ENCODE results near the gene GABRP.

Gene GABRP, protein sequence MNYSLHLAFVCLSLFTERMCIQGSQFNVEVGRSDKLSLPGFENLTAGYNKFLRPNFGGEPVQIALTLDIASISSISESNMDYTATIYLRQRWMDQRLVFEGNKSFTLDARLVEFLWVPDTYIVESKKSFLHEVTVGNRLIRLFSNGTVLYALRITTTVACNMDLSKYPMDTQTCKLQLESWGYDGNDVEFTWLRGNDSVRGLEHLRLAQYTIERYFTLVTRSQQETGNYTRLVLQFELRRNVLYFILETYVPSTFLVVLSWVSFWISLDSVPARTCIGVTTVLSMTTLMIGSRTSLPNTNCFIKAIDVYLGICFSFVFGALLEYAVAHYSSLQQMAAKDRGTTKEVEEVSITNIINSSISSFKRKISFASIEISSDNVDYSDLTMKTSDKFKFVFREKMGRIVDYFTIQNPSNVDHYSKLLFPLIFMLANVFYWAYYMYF

DNA sequence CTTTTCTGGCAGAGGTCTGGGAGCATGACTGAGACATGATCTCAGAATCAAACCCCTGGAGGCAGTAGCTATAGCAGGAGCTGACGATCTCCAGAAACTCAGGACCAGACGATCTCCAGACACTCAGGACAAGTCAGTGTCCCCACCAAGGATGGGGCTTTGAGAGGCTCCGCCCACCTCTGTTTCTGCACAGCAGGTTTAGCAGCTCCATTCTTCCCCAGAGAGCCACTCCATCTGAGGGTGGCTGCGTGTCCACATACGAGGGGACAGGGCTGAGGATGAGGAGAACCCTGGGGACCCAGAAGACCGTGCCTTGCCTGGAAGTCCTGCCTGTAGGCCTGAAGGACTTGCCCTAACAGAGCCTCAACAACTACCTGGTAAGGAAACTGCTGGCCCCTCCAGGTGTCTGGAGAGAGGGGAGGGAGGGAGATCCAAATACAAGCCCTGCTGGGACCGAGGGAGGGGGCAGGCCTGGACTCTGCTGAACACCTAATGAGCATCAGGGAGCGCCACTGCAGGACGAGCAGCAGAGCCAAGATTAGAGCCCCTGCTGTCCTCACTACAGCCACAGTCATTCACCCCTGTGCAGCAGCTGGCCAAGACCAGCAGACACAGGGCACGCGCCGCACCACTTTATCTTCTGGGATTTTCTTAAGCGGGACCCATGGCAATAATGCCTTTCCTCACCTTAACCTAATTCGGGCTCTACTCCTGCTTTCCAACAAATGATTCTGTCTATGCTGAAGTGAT, at the start of gene GABRP:
Gene GABRP (plus strand): TSS at position 228 of the 750 bp plus-strand sequence. CDS start 4,891 bp downstream, outside the sequence.
- Histone ChIP-seq H3K4me1 (ENCODE audit: control insufficient read depth, insufficient read depth, low read length) (peaks cover 7% of the 10 kb centered on the region), H3K36me3 (ENCODE audit: control insufficient read depth in 2 of 2, insufficient read depth in 1 of 2, low read length in 2 of 2) (no peaks in the 10 kb centered on the region), H3K27ac (ENCODE audit: extremely low read depth, low read depth, low read length) (no peak within 1 kb of the TSS), H3K9me3 (ENCODE audit: control insufficient read depth, insufficient read depth, low read depth, low read length) (no peaks in the 10 kb centered on the region), H3K4me3 (ENCODE audit: low read depth, low read length) (no peak within 1 kb of the TSS)
- TF ChIP-seq ZIC2 (tag by site-specific recombination; IDR thresholded peaks at IDR 0.05) = peak; percentile 27
- TF ChIP-seq ZBTB8A (tag by site-specific recombination; IDR thresholded peaks at IDR 0.05) = no peak
- CTCF ChIA-PET = interaction anchor here (0.7 to 4.8 kb wide), 3 partner anchors 9 to 364 kb away, joined by 3 to 30 read pairs (median 5); no protein-coding TSS in a partner anchor
- POLR2A ChIA-PET = no interaction called here

DNA sequence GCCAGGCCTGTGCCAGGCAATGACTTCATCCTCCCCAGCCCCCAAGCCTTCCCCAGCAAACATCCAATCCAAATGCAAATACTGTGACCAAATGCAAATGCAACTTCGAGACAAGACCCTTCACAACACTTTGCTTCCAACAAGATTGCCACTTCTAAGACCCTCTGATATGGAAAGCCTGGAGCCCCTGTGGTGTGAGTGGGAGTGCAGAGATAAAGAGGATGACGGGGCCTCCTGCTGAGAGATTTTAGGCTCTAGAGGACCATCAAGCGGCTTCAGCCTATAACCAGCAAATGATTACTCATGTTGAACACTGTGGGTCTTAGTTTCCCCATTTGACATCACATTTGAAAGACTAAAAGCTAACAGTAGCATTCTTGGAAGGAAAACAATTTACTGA, 46.6 kb upstream of the GABRP start:
- POLR2A ChIA-PET = no interaction called here

More for the DNA sequence above, 46.6 kb upstream of the GABRP start:
- no peaks in the 10 kb centered on the region for H3K4me1 ChIP-seq (ENCODE audit: control insufficient read depth, insufficient read depth, low read length)
- CTCF ChIA-PET = interaction anchor here (0.5 to 0.9 kb wide), 2 partner anchors 40 to 54 kb away, joined by 3 to 4 read pairs; no protein-coding TSS in a partner anchor
- no peak overlapping the region for H3K4me3 ChIP-seq (ENCODE audit: low read depth, low read length)
- H3K36me3 ChIP-seq (ENCODE audit: control insufficient read depth in 2 of 2, insufficient read depth in 1 of 2, low read length in 2 of 2) = no peaks in the 10 kb centered on the region
- no peak overlapping the region for H3K27ac ChIP-seq (ENCODE audit: extremely low read depth, low read depth, low read length)
- no peak for TF ChIP-seq ZNF423 (tag by site-specific recombination; IDR thresholded peaks at IDR 0.05)
- TF ChIP-seq, protein P1, sequence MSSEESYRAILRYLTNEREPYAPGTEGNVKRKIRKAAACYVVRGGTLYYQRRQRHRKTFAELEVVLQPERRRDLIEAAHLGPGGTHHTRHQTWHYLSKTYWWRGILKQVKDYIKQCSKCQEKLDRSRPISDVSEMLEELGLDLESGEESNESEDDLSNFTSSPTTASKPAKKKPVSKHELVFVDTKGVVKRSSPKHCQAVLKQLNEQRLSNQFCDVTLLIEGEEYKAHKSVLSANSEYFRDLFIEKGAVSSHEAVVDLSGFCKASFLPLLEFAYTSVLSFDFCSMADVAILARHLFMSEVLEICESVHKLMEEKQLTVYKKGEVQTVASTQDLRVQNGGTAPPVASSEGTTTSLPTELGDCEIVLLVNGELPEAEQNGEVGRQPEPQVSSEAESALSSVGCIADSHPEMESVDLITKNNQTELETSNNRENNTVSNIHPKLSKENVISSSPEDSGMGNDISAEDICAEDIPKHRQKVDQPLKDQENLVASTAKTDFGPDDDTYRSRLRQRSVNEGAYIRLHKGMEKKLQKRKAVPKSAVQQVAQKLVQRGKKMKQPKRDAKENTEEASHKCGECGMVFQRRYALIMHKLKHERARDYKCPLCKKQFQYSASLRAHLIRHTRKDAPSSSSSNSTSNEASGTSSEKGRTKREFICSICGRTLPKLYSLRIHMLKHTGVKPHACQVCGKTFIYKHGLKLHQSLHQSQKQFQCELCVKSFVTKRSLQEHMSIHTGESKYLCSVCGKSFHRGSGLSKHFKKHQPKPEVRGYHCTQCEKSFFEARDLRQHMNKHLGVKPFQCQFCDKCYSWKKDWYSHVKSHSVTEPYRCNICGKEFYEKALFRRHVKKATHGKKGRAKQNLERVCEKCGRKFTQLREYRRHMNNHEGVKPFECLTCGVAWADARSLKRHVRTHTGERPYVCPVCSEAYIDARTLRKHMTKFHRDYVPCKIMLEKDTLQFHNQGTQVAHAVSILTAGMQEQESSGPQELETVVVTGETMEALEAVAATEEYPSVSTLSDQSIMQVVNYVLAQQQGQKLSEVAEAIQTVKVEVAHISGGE (tag by site-specific recombination; conservative IDR thresholded peaks at IDR 0.05; ENCODE audit: low read depth) = no peak
- TF ChIP-seq, protein P2, sequence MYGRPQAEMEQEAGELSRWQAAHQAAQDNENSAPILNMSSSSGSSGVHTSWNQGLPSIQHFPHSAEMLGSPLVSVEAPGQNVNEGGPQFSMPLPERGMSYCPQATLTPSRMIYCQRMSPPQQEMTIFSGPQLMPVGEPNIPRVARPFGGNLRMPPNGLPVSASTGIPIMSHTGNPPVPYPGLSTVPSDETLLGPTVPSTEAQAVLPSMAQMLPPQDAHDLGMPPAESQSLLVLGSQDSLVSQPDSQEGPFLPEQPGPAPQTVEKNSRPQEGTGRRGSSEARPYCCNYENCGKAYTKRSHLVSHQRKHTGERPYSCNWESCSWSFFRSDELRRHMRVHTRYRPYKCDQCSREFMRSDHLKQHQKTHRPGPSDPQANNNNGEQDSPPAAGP (tag by site-specific recombination; IDR thresholded peaks at IDR 0.05) = no peak
- no peak for TF ChIP-seq ZNF837 (tag by site-specific recombination; IDR thresholded peaks at IDR 0.05)
- TF ChIP-seq ZNF366 (tag by site-specific recombination; conservative IDR thresholded peaks at IDR 0.05) = no peak
- no peak for TF ChIP-seq SP7 (tag by site-specific recombination; IDR thresholded peaks at IDR 0.05)
- TF ChIP-seq ZNF677 (tag by site-specific recombination; IDR thresholded peaks at IDR 0.05) = no peak
- no peak for TF ChIP-seq MEIS1 (CRISPR knock-in tag; IDR thresholded peaks at IDR 0.05; ENCODE audit: borderline replicate concordance)
- TF ChIP-seq KLF1 (tag by site-specific recombination; IDR thresholded peaks at IDR 0.05) = no peak
- no peak for TF ChIP-seq ZNF843 (tag by site-specific recombination; IDR thresholded peaks at IDR 0.05)
- no peak for TF ChIP-seq SCRT1 (tag by site-specific recombination; IDR thresholded peaks at IDR 0.05; ENCODE audit: borderline replicate concordance)
- TF ChIP-seq, protein P3, sequence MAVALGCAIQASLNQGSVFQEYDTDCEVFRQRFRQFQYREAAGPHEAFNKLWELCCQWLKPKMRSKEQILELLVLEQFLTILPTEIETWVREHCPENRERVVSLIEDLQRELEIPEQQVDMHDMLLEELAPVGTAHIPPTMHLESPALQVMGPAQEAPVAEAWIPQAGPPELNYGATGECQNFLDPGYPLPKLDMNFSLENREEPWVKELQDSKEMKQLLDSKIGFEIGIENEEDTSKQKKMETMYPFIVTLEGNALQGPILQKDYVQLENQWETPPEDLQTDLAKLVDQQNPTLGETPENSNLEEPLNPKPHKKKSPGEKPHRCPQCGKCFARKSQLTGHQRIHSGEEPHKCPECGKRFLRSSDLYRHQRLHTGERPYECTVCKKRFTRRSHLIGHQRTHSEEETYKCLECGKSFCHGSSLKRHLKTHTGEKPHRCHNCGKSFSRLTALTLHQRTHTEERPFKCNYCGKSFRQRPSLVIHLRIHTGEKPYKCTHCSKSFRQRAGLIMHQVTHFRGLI (tag by site-specific recombination; IDR thresholded peaks at IDR 0.05) = no peak
- TF ChIP-seq ZSCAN16 (tag by site-specific recombination; IDR thresholded peaks at IDR 0.05) = no peak
- TF ChIP-seq, protein P4, sequence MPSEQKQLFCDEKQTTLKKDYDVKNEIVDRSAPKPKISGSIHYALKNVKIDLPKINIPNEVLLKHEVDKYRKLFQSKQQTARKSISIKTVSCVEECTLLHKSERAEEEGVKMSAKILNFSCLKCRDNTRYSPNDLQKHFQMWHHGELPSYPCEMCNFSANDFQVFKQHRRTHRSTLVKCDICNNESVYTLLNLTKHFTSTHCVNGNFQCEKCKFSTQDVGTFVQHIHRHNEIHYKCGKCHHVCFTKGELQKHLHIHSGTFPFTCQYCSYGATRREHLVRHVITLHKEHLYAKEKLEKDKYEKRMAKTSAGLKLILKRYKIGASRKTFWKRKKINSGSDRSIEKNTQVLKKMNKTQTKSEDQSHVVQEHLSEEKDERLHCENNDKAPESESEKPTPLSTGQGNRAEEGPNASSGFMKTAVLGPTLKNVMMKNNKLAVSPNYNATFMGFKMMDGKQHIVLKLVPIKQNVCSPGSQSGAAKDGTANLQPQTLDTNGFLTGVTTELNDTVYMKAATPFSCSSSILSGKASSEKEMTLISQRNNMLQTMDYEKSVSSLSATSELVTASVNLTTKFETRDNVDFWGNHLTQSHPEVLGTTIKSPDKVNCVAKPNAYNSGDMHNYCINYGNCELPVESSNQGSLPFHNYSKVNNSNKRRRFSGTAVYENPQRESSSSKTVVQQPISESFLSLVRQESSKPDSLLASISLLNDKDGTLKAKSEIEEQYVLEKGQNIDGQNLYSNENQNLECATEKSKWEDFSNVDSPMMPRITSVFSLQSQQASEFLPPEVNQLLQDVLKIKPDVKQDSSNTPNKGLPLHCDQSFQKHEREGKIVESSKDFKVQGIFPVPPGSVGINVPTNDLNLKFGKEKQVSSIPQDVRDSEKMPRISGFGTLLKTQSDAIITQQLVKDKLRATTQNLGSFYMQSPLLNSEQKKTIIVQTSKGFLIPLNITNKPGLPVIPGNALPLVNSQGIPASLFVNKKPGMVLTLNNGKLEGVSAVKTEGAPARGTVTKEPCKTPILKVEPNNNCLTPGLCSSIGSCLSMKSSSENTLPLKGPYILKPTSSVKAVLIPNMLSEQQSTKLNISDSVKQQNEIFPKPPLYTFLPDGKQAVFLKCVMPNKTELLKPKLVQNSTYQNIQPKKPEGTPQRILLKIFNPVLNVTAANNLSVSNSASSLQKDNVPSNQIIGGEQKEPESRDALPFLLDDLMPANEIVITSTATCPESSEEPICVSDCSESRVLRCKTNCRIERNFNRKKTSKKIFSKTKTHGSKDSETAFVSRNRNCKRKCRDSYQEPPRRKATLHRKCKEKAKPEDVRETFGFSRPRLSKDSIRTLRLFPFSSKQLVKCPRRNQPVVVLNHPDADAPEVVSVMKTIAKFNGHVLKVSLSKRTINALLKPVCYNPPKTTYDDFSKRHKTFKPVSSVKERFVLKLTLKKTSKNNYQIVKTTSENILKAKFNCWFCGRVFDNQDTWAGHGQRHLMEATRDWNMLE (tag by site-specific recombination; conservative IDR thresholded peaks at IDR 0.05; ENCODE audit: low read depth) = no peak
- TF ChIP-seq ZNF530 (tag by site-specific recombination; IDR thresholded peaks at IDR 0.05; ENCODE audit: low read depth) = no peak
- TF ChIP-seq ZNF433 (tag by site-specific recombination; IDR thresholded peaks at IDR 0.05; ENCODE audit: low read depth) = no peak
- no peak for TF ChIP-seq ZNF501 (tag by site-specific recombination; IDR thresholded peaks at IDR 0.05)
- no peaks in the 10 kb centered on the region for H3K9me3 ChIP-seq (ENCODE audit: control insufficient read depth, insufficient read depth, low read depth, low read length)

All from HEK293 (cell line).